A204.1 (cell line): Measurements from ENCODE around the gene FNBP1L.
"Not testable (repeated sequence)": the region's sequence is repeated elsewhere in the genome, so short reads cannot be mapped to it uniquely, and the experiment has no call there.

Experiments used
- FAIRE-seq: peaks from 2 replicates; lab custom pipeline; 2012; peaks lifted over from hg19 to GRCh38; lab: Jason Lieb, UNC

The FNBP1L gene

GRCh38 chr1:93533677-93534076, 85.8 kb downstream of the FNBP1L start:
- FAIRE-seq: no peak

- FAIRE-seq: no peak
Measured at GRCh38 chr1:93537396-93537795, 89.5 kb downstream of the FNBP1L start.

DNA sequence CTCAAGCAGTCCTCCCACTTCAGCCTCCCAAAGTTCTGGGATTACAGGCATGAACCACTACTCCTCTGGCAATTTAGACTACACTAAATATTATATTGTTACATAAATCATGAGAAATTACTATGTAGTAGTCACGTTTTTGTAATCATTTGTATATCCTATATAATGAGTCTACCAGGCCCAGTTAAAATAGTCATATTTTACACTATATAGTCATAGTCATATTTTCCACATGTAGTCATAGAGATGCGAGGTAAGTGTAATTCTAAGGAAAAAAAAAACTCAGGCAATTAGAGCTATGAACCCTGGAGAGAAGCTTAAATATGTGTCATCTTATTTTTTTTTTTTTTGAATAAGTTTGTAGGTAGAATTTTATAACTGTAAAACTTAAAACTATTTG, 90.0 kb downstream of the FNBP1L start:
- no peak for FAIRE-seq

DNA sequence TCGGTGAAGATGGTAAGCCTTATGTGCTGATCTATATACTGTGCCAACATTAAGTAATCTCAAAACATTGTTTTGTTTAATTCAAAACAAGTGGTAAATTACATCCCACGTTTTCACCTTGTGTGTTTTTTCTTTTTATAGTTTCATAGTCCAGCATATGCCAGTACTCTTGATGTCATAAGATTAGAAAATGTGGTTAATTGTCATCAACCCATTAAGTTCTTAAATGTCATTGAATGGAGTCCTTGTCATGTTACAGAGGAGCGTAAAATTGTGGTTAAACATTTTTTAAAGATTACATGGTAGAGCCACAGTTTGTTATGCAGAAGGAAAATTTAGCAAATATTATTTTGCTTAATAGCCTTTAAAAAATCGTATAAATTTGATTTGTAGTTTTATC, 93.1 kb downstream of the FNBP1L start:
- no peak for FAIRE-seq

GRCh38 chr1:93542398-93542797, 94.5 kb downstream of the FNBP1L start:
- FAIRE-seq: no peak

- no peak for FAIRE-seq
Measured at GRCh38 chr1:93546162-93546863, 98.4 kb downstream of the FNBP1L start.

DNA sequence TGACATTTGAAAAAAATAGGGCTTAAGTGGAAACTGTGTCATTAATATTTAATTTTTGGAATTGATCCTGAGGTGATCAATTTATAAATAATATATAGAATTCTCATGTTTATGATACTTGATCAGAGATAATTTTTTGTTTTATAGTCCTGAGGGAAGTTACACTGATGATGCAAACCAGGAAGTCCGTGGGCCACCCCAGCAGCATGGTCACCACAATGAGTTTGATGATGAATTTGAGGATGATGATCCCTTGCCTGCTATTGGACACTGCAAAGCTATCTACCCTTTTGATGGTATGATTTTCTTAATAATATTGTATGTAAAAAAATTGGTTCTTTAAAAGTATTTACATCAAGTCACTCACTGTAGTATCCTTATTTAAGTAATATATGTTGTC, 101.2 kb downstream of the FNBP1L start:
- no peak for FAIRE-seq

DNA sequence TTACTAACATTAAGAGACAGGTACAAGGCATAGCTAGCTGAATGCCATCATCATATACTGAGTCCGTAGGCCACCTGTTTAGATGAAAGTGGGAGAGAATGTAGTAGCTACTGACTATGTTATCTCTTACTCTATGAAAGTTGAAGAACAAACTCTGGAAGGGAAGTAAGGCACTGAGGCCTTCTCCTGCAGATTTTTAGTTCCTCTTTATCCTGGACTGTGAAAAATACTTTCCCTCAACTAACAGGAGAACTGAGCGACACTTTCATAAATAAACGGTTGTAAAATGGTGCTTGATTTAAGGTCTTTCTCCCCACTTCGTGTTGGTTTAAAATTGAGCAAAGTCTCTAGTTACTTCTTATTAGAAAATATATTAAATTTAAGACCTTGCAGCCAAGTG, 101.9 kb downstream of the FNBP1L start:
- FAIRE-seq: no peak

- no peak for FAIRE-seq
Measured at GRCh38 chr1:93552741-93553455, 105.0 kb downstream of the FNBP1L start.

DNA sequence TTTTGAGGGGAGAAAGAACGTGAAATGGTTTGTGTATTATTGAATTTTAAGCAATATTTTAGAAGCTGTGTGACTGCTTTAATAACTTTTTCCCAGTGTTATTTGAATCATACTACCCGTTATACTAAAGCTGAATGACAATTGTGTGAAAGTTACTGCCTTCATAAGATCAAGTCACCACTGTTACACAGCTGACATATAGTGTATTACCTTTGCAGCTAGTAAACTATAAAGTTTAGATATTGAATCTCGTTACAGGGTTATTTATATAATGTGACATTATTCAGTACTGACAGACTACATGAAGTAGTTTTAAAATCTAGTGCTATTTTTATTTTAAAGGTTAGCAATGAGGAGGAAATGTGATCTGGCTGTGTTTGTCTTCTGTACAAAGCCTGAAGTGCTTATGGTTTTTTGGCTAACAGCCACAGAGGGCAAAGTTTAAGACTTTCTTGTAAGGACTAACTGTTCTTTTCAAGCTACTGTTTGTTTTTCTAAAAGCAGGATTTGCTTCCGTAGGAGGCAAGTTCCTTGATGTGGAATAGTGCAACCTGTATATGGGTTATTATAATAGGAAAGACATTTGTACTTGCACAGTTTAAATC, 106.1 kb downstream of the FNBP1L start:
- FAIRE-seq: not testable (repeated sequence)

DNA sequence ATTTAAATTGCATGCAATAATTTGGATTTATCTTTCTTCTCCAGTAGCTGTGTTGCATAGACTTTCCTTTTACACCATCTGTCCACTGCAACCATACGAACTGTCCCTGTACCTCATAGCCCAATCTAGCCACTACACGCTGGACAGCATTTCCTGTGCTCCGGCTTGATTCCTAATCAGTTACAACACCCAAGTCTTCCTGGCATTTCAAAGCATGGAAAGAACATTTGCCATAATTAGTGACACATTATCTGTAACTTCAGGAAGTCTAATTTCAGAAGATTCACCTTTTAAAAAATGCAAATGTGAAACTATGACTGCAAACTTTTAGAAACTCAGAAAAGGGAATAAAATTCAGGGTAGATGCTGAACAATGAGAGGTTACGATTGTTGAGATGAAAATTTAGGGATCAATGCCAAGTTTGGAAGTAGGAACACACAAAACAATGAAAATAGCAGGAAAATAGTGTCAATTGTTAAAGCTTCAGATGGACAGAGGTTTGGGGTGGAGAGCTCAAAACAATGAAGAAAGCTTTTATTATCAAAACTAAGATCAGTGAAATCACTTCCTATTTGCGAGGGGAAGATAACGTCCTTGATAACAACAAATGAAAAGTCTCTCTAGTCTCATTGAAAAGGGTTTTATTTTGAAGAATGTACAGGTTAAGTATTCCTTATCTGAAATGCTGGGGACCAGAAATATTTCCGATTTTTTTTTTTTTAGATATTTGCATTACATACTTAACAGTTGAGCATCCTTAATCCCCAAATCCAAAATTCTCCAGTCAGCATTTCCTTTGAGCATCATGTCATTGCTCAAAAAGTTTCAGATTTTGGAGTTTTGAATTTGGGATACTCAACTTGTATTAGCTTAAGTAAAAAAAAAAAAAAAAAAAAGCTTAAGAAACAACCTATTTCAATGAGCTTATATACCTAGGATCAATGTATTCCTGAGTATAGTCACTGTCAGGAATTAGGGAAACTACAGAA, 107.3 kb downstream of the FNBP1L start:
- no peak for FAIRE-seq

DNA sequence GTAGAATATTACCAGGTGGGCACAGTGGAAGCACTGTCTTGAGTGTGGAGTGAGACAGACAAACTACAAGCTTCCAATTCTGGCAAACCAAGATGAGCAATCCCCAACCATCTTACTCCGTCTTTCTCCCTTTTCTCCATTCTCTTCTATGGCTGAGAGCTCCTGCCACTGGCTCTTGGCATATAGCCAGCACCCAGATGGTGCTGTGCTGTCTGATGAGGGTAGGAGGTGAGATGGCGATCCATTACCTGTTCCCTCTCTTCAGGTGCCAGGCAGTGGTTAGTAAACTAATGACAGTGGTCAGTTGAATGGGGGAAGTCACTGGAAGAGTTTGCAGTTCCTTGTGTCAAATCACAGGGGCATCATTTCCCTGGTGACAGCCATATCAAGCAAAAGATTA, 108.4 kb downstream of the FNBP1L start:
- no peak for FAIRE-seq

DNA sequence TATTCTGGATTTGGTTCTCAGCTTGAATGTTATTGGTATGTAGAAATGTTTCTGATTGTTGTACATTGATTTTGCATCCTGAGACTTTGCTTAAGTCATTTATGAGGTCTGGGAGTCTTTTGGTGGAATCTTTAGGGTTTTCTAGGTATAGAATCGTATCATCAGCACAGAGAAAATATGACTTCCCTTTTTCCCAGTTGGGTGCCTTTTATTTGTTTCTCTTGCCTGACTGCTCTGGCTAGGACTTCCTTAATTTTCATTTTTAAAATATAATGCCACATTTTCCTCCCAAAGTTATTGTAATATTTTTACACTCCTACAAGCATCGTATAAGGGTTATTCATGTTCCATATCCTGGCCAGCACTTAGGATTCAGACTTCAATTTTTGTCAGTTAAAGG, 111.1 kb downstream of the FNBP1L start:
- FAIRE-seq: no peak

DNA sequence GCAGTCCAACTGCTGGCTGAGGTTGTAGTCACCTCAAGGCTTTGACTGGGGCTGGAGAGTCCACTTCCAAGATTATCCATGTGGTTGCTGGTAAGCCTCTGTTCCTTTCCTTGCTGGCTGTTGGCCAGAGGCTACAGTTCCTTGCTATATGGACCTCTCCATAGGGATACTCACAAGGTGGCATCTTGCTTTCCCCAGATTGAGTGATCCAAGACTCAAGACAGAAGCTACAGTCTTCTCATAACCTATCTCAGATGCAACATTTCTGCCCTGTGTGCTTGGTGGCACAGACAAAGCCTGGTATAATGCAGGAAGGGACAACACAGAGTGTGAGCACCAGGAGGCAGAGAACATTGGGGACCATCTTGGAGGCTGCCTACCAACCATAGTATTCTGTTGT, 111.8 kb downstream of the FNBP1L start:
- FAIRE-seq: no peak

DNA sequence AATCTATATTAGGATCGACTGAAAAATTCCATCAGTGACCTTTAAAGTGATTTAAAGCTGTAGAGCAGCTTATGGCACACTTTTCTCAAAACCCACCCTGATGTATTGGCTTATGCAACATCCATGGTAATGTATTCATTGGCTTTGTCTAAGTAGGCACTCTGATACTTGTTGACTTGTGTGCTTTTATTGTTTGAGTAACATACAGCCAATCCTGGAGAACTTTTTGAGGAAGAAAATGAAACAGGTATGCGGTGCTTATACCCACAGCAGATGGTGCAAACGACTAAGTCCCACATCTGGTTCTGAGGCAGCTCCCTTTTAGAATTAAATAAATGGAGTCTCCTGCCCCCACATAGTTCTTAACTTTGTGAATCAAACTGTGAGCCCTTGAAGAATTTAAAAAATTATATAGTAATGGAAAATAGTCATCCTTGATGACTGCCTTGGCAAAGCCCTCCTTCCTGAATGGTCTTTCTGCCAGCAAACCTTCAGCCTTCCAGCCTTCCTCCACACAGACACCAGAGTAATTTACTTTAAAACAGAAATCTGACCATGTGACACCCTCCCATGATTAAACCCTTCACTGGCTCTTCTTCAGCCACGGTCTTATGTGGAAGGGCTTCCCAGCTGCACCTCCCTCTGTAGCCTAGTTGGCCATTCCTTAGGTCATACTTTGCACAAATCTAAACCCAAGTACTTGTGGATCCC, 117.7 kb downstream of the FNBP1L start:
- no peak for FAIRE-seq

DNA sequence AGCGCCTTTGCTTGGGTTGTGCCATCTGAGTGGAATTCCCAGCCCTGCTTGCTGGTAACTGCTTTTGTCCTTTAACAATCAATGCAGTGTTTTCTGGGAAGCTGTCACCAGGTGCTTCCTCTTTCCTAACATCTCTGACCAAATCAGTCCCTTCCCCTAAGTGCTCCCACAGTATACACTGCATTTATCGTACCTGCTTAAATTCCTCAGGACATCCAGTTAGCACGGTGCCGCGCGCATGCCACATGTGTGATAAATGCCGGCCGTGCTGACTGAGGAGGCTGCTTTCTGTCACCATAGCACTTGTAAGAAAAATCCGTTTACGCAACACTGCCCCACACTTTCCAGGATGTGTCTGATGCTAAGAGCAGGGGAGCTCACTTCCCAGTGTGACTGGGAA, 118.3 kb downstream of the FNBP1L start:
- FAIRE-seq: no peak

- no peak for FAIRE-seq
Measured at GRCh38 chr1:93567255-93567918, 119.5 kb downstream of the FNBP1L start.

DNA sequence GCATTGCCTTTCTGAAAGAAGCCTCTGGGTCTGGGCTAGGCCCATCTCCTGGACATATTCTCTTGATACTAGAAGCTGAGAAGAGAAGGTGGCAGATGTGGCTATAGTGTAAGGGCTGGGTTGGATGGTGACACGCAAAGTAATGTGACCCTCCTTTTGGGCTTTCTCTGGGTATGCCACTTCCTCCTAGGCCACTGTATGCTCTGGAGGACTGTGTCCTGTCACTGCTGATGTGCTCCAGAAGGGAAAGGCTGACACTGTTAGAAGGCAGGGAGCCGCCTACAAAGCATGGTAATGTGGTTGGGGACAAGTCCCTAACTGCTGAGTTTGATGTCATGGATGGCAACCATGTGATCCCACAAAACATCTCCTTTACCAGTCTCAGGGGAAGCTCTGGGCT, 121.6 kb downstream of the FNBP1L start:
- FAIRE-seq: no peak

DNA sequence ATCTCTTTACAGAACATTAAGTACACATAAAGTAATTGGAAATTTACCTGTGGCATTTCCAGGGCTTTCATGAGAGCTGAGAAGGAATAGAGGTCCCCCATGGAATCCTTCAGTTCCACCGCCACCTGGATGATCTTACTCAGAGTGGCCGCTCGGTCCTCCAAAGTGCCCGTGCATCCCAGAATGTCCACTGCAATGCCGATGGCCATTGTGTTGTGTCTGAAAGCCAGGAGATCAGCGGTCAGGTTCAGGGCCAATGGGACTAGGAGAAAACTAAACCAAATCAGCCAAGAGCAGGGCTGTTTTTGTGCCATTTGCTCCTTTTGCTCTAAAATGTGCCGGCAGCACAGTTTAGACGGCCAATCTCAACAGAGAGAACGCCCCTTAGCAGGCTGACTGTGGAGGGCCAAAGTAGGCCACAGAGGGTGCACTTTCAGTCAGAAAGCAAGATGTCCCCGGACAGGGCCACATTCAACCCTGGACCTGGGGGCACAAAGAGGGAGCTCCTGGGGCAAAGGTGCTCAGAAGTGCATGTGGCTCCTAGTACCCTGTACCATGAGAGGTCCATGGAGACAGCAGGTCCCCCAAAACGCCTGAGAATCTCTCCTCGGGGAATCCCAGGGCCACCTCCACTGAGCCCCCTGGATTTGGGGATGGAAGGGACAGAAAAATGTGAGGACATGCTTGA, 123.8 kb downstream of the FNBP1L start:
- no peak for FAIRE-seq

DNA sequence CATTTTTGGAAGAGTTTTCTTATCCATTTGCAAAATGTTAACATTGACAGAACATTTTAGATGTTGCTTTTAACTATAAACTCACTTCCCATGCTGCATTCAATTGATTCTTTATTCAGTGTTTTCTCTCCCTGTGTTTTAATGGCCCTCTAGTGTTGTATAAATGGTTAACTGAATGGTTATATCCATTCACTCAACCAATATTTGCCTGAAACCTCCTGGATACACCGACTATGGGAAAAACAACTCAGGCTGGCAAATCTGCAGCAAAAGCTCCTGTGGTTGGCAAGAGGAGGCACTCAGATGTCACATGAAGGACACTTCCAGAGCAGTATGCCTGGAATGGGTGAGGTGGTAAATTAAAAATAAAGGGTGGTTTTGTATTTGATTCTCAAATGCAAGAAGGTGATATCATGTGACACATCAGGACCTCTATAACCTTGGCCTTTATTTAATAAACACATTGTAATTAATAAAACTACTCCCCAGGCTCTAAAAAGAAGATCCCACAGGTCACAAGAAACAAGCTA, 126.1 kb downstream of the FNBP1L start:
- FAIRE-seq: no peak
